Measurements from ENCODE around the gene SPO11. TPM values are rescaled to one million over a fixed set of nuclear protein-coding genes. Genes with fewer than 3 reads are reported as not detected.
A peak's percentile ranks its signal among the peaks of the same experiment; 100 is the strongest.

The SPO11 gene
- total and polyA plus RNA-seq, 2 of the 13 experiments (the other 11 are each of a cell fraction or from before 2014, with no cell fraction given), result not detected

DNA sequence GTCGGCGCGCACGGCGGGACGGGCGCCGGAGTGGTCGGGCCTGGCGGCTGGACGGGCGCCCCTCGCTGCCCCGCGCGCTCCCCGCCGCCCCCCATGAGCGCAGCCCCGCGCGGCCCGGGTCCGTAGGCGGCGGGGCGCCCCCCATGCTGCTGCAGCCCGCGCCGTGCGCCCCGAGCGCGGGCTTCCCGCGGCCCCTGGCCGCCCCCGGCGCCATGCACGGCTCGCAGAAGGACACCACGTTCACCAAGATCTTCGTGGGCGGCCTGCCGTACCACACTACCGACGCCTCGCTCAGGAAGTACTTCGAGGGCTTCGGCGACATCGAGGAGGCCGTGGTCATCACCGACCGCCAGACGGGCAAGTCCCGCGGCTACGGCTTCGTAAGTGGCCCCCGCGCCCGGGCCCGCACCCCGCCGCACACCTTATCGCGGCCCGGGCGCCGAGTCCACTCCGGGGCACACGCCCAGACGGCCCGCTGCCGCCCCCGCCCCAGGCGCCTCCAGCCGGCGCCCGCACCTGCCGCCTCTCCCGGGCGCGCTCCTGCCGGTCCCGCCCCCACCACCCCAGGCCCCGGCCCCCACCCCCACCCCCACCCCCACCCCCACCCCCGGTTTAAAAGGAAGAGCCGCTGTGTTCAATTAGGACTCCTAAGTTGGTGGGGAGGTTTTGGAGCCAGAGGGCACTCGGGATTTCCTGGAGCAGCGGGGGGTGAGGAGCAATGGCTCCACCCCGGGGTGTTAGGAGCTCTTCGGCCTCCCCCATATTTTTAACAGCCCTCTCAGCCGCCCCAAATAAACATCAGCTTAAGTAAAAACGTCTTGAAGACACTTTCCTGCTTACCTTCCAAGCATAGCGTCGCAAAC, 62.1 kb downstream of the SPO11 start (continued):
- TF ChIP-seq, protein P1, sequence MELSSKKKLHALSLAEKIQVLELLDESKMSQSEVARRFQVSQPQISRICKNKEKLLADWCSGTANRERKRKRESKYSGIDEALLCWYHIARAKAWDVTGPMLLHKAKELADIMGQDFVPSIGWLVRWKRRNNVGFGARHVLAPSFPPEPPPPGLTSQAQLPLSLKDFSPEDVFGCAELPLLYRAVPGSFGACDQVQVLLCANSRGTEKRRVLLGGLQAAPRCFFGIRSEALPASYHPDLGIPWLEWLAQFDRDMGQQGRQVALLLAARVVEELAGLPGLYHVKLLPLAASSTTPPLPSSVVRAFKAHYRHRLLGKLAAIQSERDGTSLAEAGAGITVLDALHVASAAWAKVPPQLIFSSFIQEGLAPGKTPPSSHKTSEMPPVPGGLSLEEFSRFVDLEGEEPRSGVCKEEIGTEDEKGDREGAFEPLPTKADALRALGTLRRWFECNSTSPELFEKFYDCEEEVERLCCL (CRISPR knock-in tag; IDR thresholded peaks at IDR 0.05; ENCODE audit: borderline replicate concordance), result no peak
- no peak for TF ChIP-seq RFX3 (CRISPR knock-in tag; IDR thresholded peaks at IDR 0.05)
- TF ChIP-seq KDM4B (CRISPR knock-in tag; IDR thresholded peaks at IDR 0.05), result no peak
- TF ChIP-seq NR2F2 (IDR thresholded peaks at IDR 0.05; ENCODE audit: borderline replicate concordance, low read depth), result no peak
- TF ChIP-seq ZNF781 (CRISPR knock-in tag; IDR thresholded peaks at IDR 0.05; ENCODE audit: borderline replicate concordance, not compliant biosample characterization), result no peak
- no peak for TF ChIP-seq GATA4 (IDR thresholded peaks at IDR 0.05; ENCODE audit: borderline replicate concordance, low read depth)
- TF ChIP-seq, protein P2, sequence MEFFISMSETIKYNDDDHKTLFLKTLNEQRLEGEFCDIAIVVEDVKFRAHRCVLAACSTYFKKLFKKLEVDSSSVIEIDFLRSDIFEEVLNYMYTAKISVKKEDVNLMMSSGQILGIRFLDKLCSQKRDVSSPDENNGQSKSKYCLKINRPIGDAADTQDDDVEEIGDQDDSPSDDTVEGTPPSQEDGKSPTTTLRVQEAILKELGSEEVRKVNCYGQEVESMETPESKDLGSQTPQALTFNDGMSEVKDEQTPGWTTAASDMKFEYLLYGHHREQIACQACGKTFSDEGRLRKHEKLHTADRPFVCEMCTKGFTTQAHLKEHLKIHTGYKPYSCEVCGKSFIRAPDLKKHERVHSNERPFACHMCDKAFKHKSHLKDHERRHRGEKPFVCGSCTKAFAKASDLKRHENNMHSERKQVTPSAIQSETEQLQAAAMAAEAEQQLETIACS (CRISPR knock-in tag; IDR thresholded peaks at IDR 0.05), result no peak
- TF ChIP-seq, protein P3, sequence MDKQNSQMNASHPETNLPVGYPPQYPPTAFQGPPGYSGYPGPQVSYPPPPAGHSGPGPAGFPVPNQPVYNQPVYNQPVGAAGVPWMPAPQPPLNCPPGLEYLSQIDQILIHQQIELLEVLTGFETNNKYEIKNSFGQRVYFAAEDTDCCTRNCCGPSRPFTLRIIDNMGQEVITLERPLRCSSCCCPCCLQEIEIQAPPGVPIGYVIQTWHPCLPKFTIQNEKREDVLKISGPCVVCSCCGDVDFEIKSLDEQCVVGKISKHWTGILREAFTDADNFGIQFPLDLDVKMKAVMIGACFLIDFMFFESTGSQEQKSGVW (CRISPR knock-in tag; IDR thresholded peaks at IDR 0.05; ENCODE audit: borderline replicate concordance), result no peak
- no peak for TF ChIP-seq SETDB1 (CRISPR knock-in tag; IDR thresholded peaks at IDR 0.05; ENCODE audit: borderline replicate concordance)
- no peak for TF ChIP-seq TRIM24 (CRISPR knock-in tag; IDR thresholded peaks at IDR 0.05)
- TF ChIP-seq MIER3 (CRISPR knock-in tag; IDR thresholded peaks at IDR 0.05; ENCODE audit: borderline replicate concordance), result no peak
- TF ChIP-seq, protein P4, sequence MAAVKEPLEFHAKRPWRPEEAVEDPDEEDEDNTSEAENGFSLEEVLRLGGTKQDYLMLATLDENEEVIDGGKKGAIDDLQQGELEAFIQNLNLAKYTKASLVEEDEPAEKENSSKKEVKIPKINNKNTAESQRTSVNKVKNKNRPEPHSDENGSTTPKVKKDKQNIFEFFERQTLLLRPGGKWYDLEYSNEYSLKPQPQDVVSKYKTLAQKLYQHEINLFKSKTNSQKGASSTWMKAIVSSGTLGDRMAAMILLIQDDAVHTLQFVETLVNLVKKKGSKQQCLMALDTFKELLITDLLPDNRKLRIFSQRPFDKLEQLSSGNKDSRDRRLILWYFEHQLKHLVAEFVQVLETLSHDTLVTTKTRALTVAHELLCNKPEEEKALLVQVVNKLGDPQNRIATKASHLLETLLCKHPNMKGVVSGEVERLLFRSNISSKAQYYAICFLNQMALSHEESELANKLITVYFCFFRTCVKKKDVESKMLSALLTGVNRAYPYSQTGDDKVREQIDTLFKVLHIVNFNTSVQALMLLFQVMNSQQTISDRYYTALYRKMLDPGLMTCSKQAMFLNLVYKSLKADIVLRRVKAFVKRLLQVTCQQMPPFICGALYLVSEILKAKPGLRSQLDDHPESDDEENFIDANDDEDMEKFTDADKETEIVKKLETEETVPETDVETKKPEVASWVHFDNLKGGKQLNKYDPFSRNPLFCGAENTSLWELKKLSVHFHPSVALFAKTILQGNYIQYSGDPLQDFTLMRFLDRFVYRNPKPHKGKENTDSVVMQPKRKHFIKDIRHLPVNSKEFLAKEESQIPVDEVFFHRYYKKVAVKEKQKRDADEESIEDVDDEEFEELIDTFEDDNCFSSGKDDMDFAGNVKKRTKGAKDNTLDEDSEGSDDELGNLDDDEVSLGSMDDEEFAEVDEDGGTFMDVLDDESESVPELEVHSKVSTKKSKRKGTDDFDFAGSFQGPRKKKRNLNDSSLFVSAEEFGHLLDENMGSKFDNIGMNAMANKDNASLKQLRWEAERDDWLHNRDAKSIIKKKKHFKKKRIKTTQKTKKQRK (IDR thresholded peaks at IDR 0.05; ENCODE audit: low read length), result no peak
- no peak for TF ChIP-seq ZNF589 (CRISPR knock-in tag; conservative IDR thresholded peaks at IDR 0.05)
- TF ChIP-seq, protein P5, sequence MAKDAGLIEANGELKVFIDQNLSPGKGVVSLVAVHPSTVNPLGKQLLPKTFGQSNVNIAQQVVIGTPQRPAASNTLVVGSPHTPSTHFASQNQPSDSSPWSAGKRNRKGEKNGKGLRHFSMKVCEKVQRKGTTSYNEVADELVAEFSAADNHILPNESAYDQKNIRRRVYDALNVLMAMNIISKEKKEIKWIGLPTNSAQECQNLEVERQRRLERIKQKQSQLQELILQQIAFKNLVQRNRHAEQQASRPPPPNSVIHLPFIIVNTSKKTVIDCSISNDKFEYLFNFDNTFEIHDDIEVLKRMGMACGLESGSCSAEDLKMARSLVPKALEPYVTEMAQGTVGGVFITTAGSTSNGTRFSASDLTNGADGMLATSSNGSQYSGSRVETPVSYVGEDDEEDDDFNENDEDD (CRISPR knock-in tag; IDR thresholded peaks at IDR 0.05; ENCODE audit: borderline replicate concordance), result 0 out of 2 replicates have a peak, but pooled peaks have one; percentile 27
- no peak for TF ChIP-seq TBL1XR1 (IDR thresholded peaks at IDR 0.05; ENCODE audit: borderline replicate concordance, low read length, partially characterized antibody)
- TF ChIP-seq, protein P6, sequence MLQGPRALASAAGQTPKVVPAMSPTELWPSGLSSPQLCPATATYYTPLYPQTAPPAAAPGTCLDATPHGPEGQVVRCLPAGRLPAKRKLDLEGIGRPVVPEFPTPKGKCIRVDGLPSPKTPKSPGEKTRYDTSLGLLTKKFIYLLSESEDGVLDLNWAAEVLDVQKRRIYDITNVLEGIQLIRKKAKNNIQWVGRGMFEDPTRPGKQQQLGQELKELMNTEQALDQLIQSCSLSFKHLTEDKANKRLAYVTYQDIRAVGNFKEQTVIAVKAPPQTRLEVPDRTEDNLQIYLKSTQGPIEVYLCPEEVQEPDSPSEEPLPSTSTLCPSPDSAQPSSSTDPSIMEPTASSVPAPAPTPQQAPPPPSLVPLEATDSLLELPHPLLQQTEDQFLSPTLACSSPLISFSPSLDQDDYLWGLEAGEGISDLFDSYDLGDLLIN (CRISPR knock-in tag; IDR thresholded peaks at IDR 0.05; ENCODE audit: borderline replicate concordance), result no peak; the same call in 1 of the 2 replicates
- TF ChIP-seq ZNF703 (CRISPR knock-in tag; IDR thresholded peaks at IDR 0.05; ENCODE audit: borderline replicate concordance), result no peak
- no peak for TF ChIP-seq HOXA9 (CRISPR knock-in tag; IDR thresholded peaks at IDR 0.05; ENCODE audit: borderline replicate concordance)
- no peak for TF ChIP-seq KLF16 (CRISPR knock-in tag; IDR thresholded peaks at IDR 0.05)
